A549 (cell line): ENCODE results near the gene CALU. TPM values are rescaled to one million over a fixed set of nuclear protein-coding genes. Genes with fewer than 3 reads are reported as not detected.

Source experiments
- ATAC-seq, 2 experiments: fragments of 200-7000 bp in 1 of 2; fragments of >200 bp in 1 of 2; cut with Nextera tagmentation in 1 of 2; cut with Tn5 transposase in 1 of 2; 3 replicates each; pipeline versions ENCODE4 v1.8.0 to v1.9.1; 2018 to 2020; ENCODE audit warnings: mild to moderate bottlenecking in 1 of 2, moderate library complexity in 1 of 2
- CTCF ChIA-PET: fragments of 300-600 bp; sonication (Branson Sonifier 250); formaldehyde crosslinking; extraction: SDS; loops from one replicate; lab custom pipeline; 2021; ENCODE audit warnings: antibody characterized with exemption, inconsistent platforms; lab: Yijun Ruan, JAX
- POLR2A ChIA-PET: fragments of 350-600 bp; formaldehyde crosslinking; extraction: SDS; loops from one replicate; lab custom pipeline; 2021; ENCODE audit warnings: antibody characterized with exemption, inconsistent platforms; lab: Yijun Ruan, JAX
- DNase-seq, 2 experiments: peaks; one replicate each; pipeline versions ENCODE4 v3.0.0 to v3.0.0-alpha.2; 2011 to 2016; ENCODE audit warnings: low read depth in 1 of 2, low spot score in 1 of 2
- FAIRE-seq: peaks from 2 replicates; lab custom pipeline; 2011; peaks lifted over from hg19 to GRCh38; lab: Jason Lieb, UNC
- H3K27ac ChIP-seq, 2 experiments: fragments of >200 bp; sonication (Bioruptor Twin); formaldehyde crosslinking; 3 replicates each; pipeline ENCODE4 v1.5.1; 2016 to 2017
- H3K4me1 ChIP-seq: fragments of >200 bp; sonication (Bioruptor Twin); formaldehyde crosslinking; 3 replicates; pipeline ENCODE4 v1.6.1; 2016
- H3K4me2 ChIP-seq: fragments of >200 bp; sonication (Bioruptor Twin); formaldehyde crosslinking; 3 replicates; pipeline ENCODE4 v1.6.1; 2016
- H3K4me3 ChIP-seq: fragments of >200 bp; sonication (Bioruptor Twin); formaldehyde crosslinking; 3 replicates; pipeline ENCODE4 v1.5.1; 2016
- H3K9me3 ChIP-seq: fragments of >200 bp; sonication (Bioruptor Twin); formaldehyde crosslinking; 3 replicates; pipeline ENCODE4 v1.6.1; 2016
- CBX8 ChIP-seq: fragments of 200-600 bp; sonication (generic); IDR thresholded peaks from 2 replicates; pipeline ENCODE4 v1.6.1; 2016
- CHD2 ChIP-seq: fragments of 150-350 bp; IDR thresholded peaks from 2 replicates; pipeline ENCODE4 v1.6.1; 2014; ENCODE audit warnings: low read length; ENCODE audit not compliant: partially characterized antibody
- EHMT2 ChIP-seq: fragments of 200-600 bp; sonication (generic); IDR thresholded peaks from 2 replicates; pipeline ENCODE4 v1.6.1; 2016; ENCODE audit warnings: antibody characterized with exemption, low read depth, mild to moderate bottlenecking, moderate library complexity
- ESRRA ChIP-seq: fragments of 150-350 bp; IDR thresholded peaks from 2 replicates; pipeline ENCODE4 v1.6.1; 2014; ENCODE audit warnings: mild to moderate bottlenecking, low read length, borderline replicate concordance
- FOSL2 ChIP-seq, 2 experiments: fragments of 450-650 bp in 1 of 2; fragments of >200 bp in 1 of 2; sonication (Bioruptor Twin) in 1 of 2; formaldehyde crosslinking; IDR thresholded peaks; 2 replicates each; pipeline versions ENCODE4 v1.5.0 to v1.6.1; 2016 to 2020; ENCODE audit warnings: mild to moderate bottlenecking in 1 of 2, moderate library complexity in 1 of 2
- FOXS1 ChIP-seq: fragments of 250-450 bp; sonication (Bioruptor Pico); IDR thresholded peaks from 2 replicates; pipeline ENCODE4 v1.5.0; 2020; ENCODE audit warnings: mild to moderate bottlenecking, moderate library complexity
- GATA3 ChIP-seq: IDR thresholded peaks from 2 replicates; pipeline ENCODE4 v1.6.1; 2012; ENCODE audit warnings: borderline replicate concordance
- HEYL ChIP-seq: fragments of 250-450 bp; sonication (Bioruptor Pico); IDR thresholded peaks from 2 replicates; pipeline ENCODE4 v1.8.0; 2021; ENCODE audit warnings: mild to moderate bottlenecking, moderate library complexity
- HOXA7 ChIP-seq: fragments of 250-450 bp; sonication (Bioruptor Pico); IDR thresholded peaks from 2 replicates; pipeline ENCODE4 v1.5.0; 2020; ENCODE audit warnings: mild to moderate bottlenecking, moderate library complexity
- JUNB ChIP-seq: fragments of >200 bp; sonication (Bioruptor Twin); formaldehyde crosslinking; IDR thresholded peaks from 2 replicates; pipeline ENCODE4 v1.6.1; 2016
- KDM1A ChIP-seq: fragments of 200-600 bp; sonication (generic); IDR thresholded peaks from 2 replicates; pipeline ENCODE4 v1.6.1; 2016; ENCODE audit warnings: low read depth, mild to moderate bottlenecking
- MAZ ChIP-seq: fragments of 150-350 bp; IDR thresholded peaks from 2 replicates; pipeline ENCODE4 v1.6.1; 2014; ENCODE audit warnings: antibody characterized with exemption, low read depth, low read length, borderline replicate concordance
- NFE2L2 ChIP-seq: fragments of 150-350 bp; conservative IDR thresholded peaks from 2 replicates; pipeline ENCODE4 v1.6.1; 2014; ENCODE audit warnings: low read length
- POLR2A ChIP-seq: IDR thresholded peaks from 2 replicates; pipeline ENCODE4 v1.6.1; 2012; ENCODE audit warnings: mild to moderate bottlenecking, low read length
- RAD21 ChIP-seq, 2 experiments: fragments of >200 bp in 1 of 2; sonication (Bioruptor Twin) in 1 of 2; formaldehyde crosslinking in 1 of 2; IDR thresholded peaks in 1 of 2; conservative IDR thresholded peaks in 1 of 2; 2 replicates in 1 of 2; 3 replicates in 1 of 2; pipeline ENCODE4 v1.6.1; 2012 to 2018; ENCODE audit warnings: inconsistent platforms in 1 of 2
- RARB ChIP-seq: fragments of 250-450 bp; sonication (Bioruptor Pico); IDR thresholded peaks from 2 replicates; pipeline ENCODE4 v1.8.0; 2021; ENCODE audit warnings: mild to moderate bottlenecking, moderate library complexity
- RCOR1 ChIP-seq: fragments of 150-350 bp; IDR thresholded peaks from 2 replicates; pipeline ENCODE4 v1.6.1; 2014; ENCODE audit warnings: antibody characterized with exemption, low read length, low read depth
- SMC3 ChIP-seq: fragments of >200 bp; sonication (Bioruptor Twin); formaldehyde crosslinking; IDR thresholded peaks from 3 replicates; pipeline ENCODE4 v1.6.1; 2018; ENCODE audit warnings: inconsistent platforms
- ZC3H11A ChIP-seq: fragments of 450-650 bp; IDR thresholded peaks from 2 replicates; pipeline ENCODE4 v1.6.1; 2014; ENCODE audit warnings: antibody characterized with exemption, mild to moderate bottlenecking
- ZFP36 ChIP-seq: fragments of 450-650 bp; IDR thresholded peaks from 2 replicates; pipeline ENCODE4 v1.6.1; 2014; ENCODE audit warnings: borderline replicate concordance; ENCODE audit not compliant: partially characterized antibody
- ZNF302 ChIP-seq: fragments of 250-450 bp; sonication (Bioruptor Pico); IDR thresholded peaks from 2 replicates; pipeline ENCODE4 v1.9.0; 2021; ENCODE audit warnings: inconsistent platforms, mild to moderate bottlenecking, moderate library complexity
- WGBS: methylation state at CpG from one replicate; pipeline ENCODE4 v1.1.6; 2017; ENCODE audit errors: missing lambda C conversion rate; 5-methylcytosine and 5-hydroxymethylcytosine counted together
- polyA plus RNA-seq, 4 experiments: library from polyadenylated mRNA; depleted of rRNA in 3 of 4; stranded (reverse); fragments of >200 nt; fragmentation: RNase III in 1 of 4; extraction: RNeasy Plus Mini Kit Qiagen cat#74134 plus additional on column Dnase treatment in 1 of 4; gene quantifications; 2 replicates in 3 of 4; 3 replicates in 1 of 4; pipeline ENCODE4 v1.2.3, GENCODE V29; 2011 to 2017
- TF ChIP-seq, protein P1 (sequence below): fragments of 250-450 bp; sonication (Bioruptor Pico); IDR thresholded peaks from 2 replicates; pipeline ENCODE4 v1.5.0; 2021; ENCODE audit warnings: mild to moderate bottlenecking, moderate library complexity, borderline replicate concordance
- TF ChIP-seq, protein P2 (sequence below): fragments of 250-450 bp; sonication (Bioruptor Pico); IDR thresholded peaks from 2 replicates; pipeline ENCODE4 v1.5.0; 2020; ENCODE audit warnings: low read depth, mild to moderate bottlenecking, moderate library complexity
- TF ChIP-seq, protein P3 (sequence below): fragments of 450-650 bp; IDR thresholded peaks from 2 replicates; pipeline ENCODE4 v1.6.1; 2014; ENCODE audit warnings: antibody characterized with exemption
- TF ChIP-seq, protein P4 (sequence below): fragments of >200 bp; sonication (Bioruptor Twin); formaldehyde crosslinking; IDR thresholded peaks from 3 replicates; pipeline ENCODE4 v1.6.1; 2016
- TF ChIP-seq, protein P5 (sequence below): IDR thresholded peaks from 2 replicates; pipeline ENCODE4 v1.6.1; 2012; ENCODE audit warnings: low read depth, borderline replicate concordance
- TF ChIP-seq, protein P6 (sequence below): IDR thresholded peaks from 2 replicates; pipeline ENCODE4 v1.6.1; 2012

CALU gene
- polyA plus RNA-seq, 2 of the 4 experiments (the other 2 are of a cell fraction) = 192 to 233 TPM

DNA sequence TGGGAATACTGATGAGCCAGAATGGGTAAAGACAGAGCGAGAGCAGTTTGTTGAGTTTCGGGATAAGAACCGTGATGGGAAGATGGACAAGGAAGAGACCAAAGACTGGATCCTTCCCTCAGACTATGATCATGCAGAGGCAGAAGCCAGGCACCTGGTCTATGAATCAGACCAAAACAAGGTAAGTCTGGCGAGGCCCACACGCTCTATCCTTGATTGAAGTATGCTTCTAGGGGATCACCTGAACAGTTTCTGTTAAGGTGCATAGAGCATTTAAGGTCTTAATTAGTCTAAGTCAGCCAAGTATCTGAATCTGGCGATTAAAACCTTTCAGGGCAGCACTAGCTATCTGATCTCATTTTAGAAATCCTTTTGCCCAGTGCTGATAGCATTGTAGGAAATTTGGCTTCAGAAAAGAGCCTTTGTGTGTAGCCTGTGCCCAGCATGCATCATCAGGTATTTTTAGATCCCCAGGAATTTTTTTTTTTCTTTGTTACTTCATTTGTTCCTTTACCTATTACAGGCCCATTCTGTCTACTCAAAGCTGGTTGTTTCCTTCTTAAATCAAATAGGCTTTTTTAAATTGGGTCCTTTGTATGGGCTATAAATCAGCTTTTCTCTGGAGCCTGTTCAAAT lies 28.4 kb downstream of the CALU start:
- WGBS = 96% methylated on average over 6 of the region's 6 CpGs
- ATAC-seq (no peak), FAIRE-seq (no peak), DNase-seq (no peak)
- H3K4me2 ChIP-seq = no peak overlapping the region
- ChIA-PET POLR2A (interaction anchor here (0.7 kb wide), 1 partner anchor 424 kb away, joined by 3 read pairs; the partner anchor contains the start of gene RBM28), CTCF (interaction anchor here (0.8 kb wide), 1 partner anchor 64 kb away, joined by 3 read pairs; no protein-coding TSS in a partner anchor)
- H3K4me3 ChIP-seq = no peak overlapping the region
- no peaks in the 10 kb centered on the region for H3K4me1 ChIP-seq
- H3K27ac ChIP-seq = no peak overlapping the region
- TF ChIP-seq ZFP36 = no peak
- TF ChIP-seq SMC3 = no peak
- TF ChIP-seq, protein P1, sequence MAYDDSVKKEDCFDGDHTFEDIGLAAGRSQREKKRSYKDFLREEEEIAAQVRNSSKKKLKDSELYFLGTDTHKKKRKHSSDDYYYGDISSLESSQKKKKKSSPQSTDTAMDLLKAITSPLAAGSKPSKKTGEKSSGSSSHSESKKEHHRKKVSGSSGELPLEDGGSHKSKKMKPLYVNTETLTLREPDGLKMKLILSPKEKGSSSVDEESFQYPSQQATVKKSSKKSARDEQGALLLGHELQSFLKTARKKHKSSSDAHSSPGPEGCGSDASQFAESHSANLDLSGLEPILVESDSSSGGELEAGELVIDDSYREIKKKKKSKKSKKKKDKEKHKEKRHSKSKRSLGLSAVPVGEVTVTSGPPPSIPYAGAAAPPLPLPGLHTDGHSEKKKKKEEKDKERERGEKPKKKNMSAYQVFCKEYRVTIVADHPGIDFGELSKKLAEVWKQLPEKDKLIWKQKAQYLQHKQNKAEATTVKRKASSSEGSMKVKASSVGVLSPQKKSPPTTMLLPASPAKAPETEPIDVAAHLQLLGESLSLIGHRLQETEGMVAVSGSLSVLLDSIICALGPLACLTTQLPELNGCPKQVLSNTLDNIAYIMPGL = no peak
- no peak for TF ChIP-seq POLR2A
- TF ChIP-seq FOXS1 (CRISPR knock-in tag) = no peak
- no peak for TF ChIP-seq NFE2L2
- TF ChIP-seq HEYL (CRISPR knock-in tag) = no peak
- TF ChIP-seq MAZ = no peak
- no peak for TF ChIP-seq HOXA7
- no peak for TF ChIP-seq ESRRA
- no peak for TF ChIP-seq GATA3
- no peak for TF ChIP-seq ZC3H11A
- no peak for TF ChIP-seq RAD21 (conservative IDR thresholded peaks at IDR 0.05 in 1 of 2, IDR thresholded peaks at IDR 0.05 in 1 of 2)
- TF ChIP-seq, protein P2, sequence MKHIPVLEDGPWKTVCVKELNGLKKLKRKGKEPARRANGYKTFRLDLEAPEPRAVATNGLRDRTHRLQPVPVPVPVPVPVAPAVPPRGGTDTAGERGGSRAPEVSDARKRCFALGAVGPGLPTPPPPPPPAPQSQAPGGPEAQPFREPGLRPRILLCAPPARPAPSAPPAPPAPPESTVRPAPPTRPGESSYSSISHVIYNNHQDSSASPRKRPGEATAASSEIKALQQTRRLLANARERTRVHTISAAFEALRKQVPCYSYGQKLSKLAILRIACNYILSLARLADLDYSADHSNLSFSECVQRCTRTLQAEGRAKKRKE (CRISPR knock-in tag) = no peak
- TF ChIP-seq, protein P3, sequence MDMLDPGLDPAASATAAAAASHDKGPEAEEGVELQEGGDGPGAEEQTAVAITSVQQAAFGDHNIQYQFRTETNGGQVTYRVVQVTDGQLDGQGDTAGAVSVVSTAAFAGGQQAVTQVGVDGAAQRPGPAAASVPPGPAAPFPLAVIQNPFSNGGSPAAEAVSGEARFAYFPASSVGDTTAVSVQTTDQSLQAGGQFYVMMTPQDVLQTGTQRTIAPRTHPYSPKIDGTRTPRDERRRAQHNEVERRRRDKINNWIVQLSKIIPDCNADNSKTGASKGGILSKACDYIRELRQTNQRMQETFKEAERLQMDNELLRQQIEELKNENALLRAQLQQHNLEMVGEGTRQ = no peak
- no peak for TF ChIP-seq RCOR1
- no peaks in the 10 kb centered on the region for H3K9me3 ChIP-seq

DNA sequence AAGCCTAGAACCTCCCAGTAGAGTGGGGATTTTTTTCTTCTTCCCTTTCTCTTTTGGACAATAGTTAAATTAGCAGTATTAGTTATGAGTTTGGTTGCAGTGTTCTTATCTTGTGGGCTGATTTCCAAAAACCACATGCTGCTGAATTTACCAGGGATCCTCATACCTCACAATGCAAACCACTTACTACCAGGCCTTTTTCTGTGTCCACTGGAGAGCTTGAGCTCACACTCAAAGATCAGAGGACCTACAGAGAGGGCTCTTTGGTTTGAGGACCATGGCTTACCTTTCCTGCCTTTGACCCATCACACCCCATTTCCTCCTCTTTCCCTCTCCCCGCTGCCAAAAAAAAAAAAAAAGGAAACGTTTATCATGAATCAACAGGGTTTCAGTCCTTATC lies 31.1 kb downstream of the CALU start:
- ChIA-PET POLR2A (interaction anchor here (0.7 kb wide), 1 partner anchor 92 kb away, joined by 3 read pairs; the partner anchor contains the start of gene ATP6V1F), CTCF (interaction anchor here (0.7 to 1.9 kb wide), 2 partner anchors 11 to 68 kb away, joined by 3 to 5 read pairs; no protein-coding TSS in a partner anchor)
- WGBS = 76% methylated on average over 2 of the region's 2 CpGs
- no peak for DNase-seq
- Histone ChIP-seq H3K9me3 (no peaks in the 10 kb centered on the region), H3K27ac (no peak overlapping the region), H3K4me2 (no peak overlapping the region), H3K4me3 (no peak overlapping the region), H3K4me1 (no peaks in the 10 kb centered on the region)
- ATAC-seq = no peak
- FAIRE-seq = no peak
- TF ChIP-seq FOSL2 (IDR thresholded peaks at IDR 0.05) (no peak), FOSL2 (CRISPR knock-in tag; IDR thresholded peaks at IDR 0.05) (no peak), KDM1A (no peak), EHMT2 (no peak), RARB (CRISPR knock-in tag) (no peak), HEYL (CRISPR knock-in tag) (no peak), POLR2A (no peak), ESRRA (no peak), CBX8 (no peak), RAD21 (conservative IDR thresholded peaks at IDR 0.05 in 1 of 2, IDR thresholded peaks at IDR 0.05 in 1 of 2) (no peak), SMC3 (no peak), CHD2 (no peak), ZNF302 (CRISPR knock-in tag) (no peak), JUNB (no peak)
- TF ChIP-seq, protein P4, sequence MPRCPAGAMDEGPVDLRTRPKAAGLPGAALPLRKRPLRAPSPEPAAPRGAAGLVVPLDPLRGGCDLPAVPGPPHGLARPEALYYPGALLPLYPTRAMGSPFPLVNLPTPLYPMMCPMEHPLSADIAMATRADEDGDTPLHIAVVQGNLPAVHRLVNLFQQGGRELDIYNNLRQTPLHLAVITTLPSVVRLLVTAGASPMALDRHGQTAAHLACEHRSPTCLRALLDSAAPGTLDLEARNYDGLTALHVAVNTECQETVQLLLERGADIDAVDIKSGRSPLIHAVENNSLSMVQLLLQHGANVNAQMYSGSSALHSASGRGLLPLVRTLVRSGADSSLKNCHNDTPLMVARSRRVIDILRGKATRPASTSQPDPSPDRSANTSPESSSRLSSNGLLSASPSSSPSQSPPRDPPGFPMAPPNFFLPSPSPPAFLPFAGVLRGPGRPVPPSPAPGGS = no peak
- TF ChIP-seq, protein P5, sequence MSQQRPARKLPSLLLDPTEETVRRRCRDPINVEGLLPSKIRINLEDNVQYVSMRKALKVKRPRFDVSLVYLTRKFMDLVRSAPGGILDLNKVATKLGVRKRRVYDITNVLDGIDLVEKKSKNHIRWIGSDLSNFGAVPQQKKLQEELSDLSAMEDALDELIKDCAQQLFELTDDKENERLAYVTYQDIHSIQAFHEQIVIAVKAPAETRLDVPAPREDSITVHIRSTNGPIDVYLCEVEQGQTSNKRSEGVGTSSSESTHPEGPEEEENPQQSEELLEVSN = no peak
- TF ChIP-seq, protein P2 (CRISPR knock-in tag) = no peak
- TF ChIP-seq, protein P1 = no peak
- TF ChIP-seq, protein P6, sequence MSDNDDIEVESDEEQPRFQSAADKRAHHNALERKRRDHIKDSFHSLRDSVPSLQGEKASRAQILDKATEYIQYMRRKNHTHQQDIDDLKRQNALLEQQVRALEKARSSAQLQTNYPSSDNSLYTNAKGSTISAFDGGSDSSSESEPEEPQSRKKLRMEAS = no peak
